K562 (cell line): ENCODE results near the gene MC1R. TPM values are rescaled to one million over a fixed set of nuclear protein-coding genes. Genes with fewer than 3 reads are reported as not detected.

Source experiments
- ATAC-seq: fragments of 200-7000 bp; cut with Tn5 transposase; 3 replicates; pipeline ENCODE4 v1.9.1; 2020; ENCODE audit warnings: moderate library complexity
- BruUV-seq: library from RNA; stranded (reverse); fragments of 400-500 nt; replicated peaks from 2 replicates; lab custom pipeline; 2021; lab: Mats Ljungman, UMichigan
- CTCF ChIA-PET: fragments of 300-600 bp; formaldehyde crosslinking; extraction: SDS; loops from one replicate; lab custom pipeline; 2021; ENCODE audit warnings: low intra/inter-chr PET ratio; lab: Yijun Ruan, JAX
- POLR2A ChIA-PET: fragments of 300-600, 350-650 bp; sonication (Branson Sonifier 250); formaldehyde crosslinking; extraction: SDS; loops from one replicate; lab custom pipeline; 2021; ENCODE audit warnings: antibody characterized with exemption, inconsistent platforms; lab: Yijun Ruan, JAX
- DNase-seq, 4 experiments: peaks; one replicate each; pipeline versions ENCODE4 v3.0.0 to v3.0.0-alpha.2; 2011 to 2018; ENCODE audit warnings: low spot score in 3 of 4, mixed read lengths in 3 of 4; ENCODE audit errors: extremely low read depth in 1 of 4
- FAIRE-seq: peaks from 2 replicates; lab custom pipeline; 2011; peaks lifted over from hg19 to GRCh38; lab: Jason Lieb, UNC
- H2AFZ ChIP-seq: 2 replicates; pipeline ENCODE4 v1.6.0; 2011; ENCODE audit warnings: low read depth, low read length, control low read depth, inconsistent platforms
- H3K27ac ChIP-seq: fragments of 200-600 bp; 3 replicates; pipeline ENCODE4 v1.8.0; 2011; ENCODE audit warnings: low read depth, mild to moderate bottlenecking, control low read depth, inconsistent platforms, low read length, moderate library complexity, mixed read lengths; ENCODE audit errors: extremely low read depth
- H3K27me3 ChIP-seq, 2 experiments: fragments of 300-600 bp in 1 of 2; 2 replicates in 1 of 2; 3 replicates in 1 of 2; pipeline versions ENCODE4 v1.6.0 to v1.8.0; 2011; ENCODE audit warnings: inconsistent platforms in 2 of 2, low read length in 2 of 2, mild to moderate bottlenecking in 1 of 2, mixed read lengths in 1 of 2, moderate library complexity in 1 of 2; ENCODE audit not compliant: control insufficient read depth in 2 of 2, insufficient read depth in 2 of 2
- H3K36me3 ChIP-seq: fragments of 300-600 bp; 3 replicates; pipeline ENCODE4 v1.8.0; 2011; ENCODE audit warnings: mild to moderate bottlenecking, low read length, inconsistent platforms; ENCODE audit not compliant: control insufficient read depth, insufficient read depth
- H3K4me1 ChIP-seq, 2 experiments: fragments of 200-600 bp in 1 of 2; replicated peaks in 1 of 2; 2 replicates in 1 of 2; 3 replicates in 1 of 2; pipeline versions ENCODE4 v1.5.1 to v1.8.0; 2011; ENCODE audit warnings: inconsistent platforms in 2 of 2, low read length in 2 of 2, mild to moderate bottlenecking in 1 of 2, mixed read lengths in 1 of 2, moderate library complexity in 1 of 2; ENCODE audit not compliant: control insufficient read depth in 2 of 2, insufficient read depth in 2 of 2
- H3K4me2 ChIP-seq: 2 replicates; pipeline ENCODE4 v1.6.1; 2011; ENCODE audit warnings: low read length, control low read depth, inconsistent platforms, mixed read lengths; ENCODE audit not compliant: insufficient read depth
- H3K4me3 ChIP-seq: fragments of 200-600 bp; sonication (generic), shearing (Covaris generic); 2 replicates; pipeline ENCODE4 v1.5.1; 2016; ENCODE audit warnings: control low read depth, inconsistent platforms
- H3K79me2 ChIP-seq: fragments of 200-600 bp; 3 replicates; pipeline ENCODE4 v1.8.0; 2011; ENCODE audit warnings: low read length, inconsistent platforms; ENCODE audit not compliant: control insufficient read depth, insufficient read depth
- H3K9ac ChIP-seq, 2 experiments: 2 replicates each; pipeline versions ENCODE4 v1.6.0 to v1.6.1; 2011; ENCODE audit warnings: low read depth in 2 of 2, low read length in 2 of 2, control low read depth in 1 of 2, inconsistent platforms in 1 of 2, mild to moderate bottlenecking in 1 of 2, mixed read lengths in 1 of 2; ENCODE audit not compliant: insufficient read depth in 1 of 2
- H3K9me1 ChIP-seq: one replicate; pipeline ENCODE4 v1.6.0; 2011; ENCODE audit warnings: inconsistent platforms, mild to moderate bottlenecking, low read length, moderate library complexity; ENCODE audit not compliant: control insufficient read depth, insufficient read depth
- H3K9me3 ChIP-seq: replicated peaks from 2 replicates; pipeline ENCODE4 v1.5.1; 2011; ENCODE audit warnings: low read depth, low read length, inconsistent platforms; ENCODE audit not compliant: control insufficient read depth, insufficient read depth
- H4K20me1 ChIP-seq: replicated peaks from 2 replicates; pipeline ENCODE4 v1.6.1; 2011; ENCODE audit warnings: low read length, inconsistent platforms, mixed read lengths; ENCODE audit not compliant: control insufficient read depth, insufficient read depth
- ARHGAP35 ChIP-seq: fragments of 450-650 bp; IDR thresholded peaks from 2 replicates; pipeline ENCODE4 v1.6.1; 2018; ENCODE audit not compliant: partially characterized antibody
- IRF2 ChIP-seq: sonication (generic); formaldehyde crosslinking; IDR thresholded peaks from 2 replicates; pipeline ENCODE4 v1.8.1; 2022; ENCODE audit warnings: mild to moderate bottlenecking, missing genetic modification reagents
- NEUROD1 ChIP-seq: fragments of 150-350 bp; IDR thresholded peaks from 2 replicates; pipeline ENCODE4 v1.6.1; 2014; ENCODE audit warnings: borderline replicate concordance, low read length, low read depth; ENCODE audit not compliant: partially characterized antibody
- NFE2 ChIP-seq: IDR thresholded peaks from 2 replicates; pipeline ENCODE4 v1.6.1; 2014; ENCODE audit warnings: antibody characterized with exemption, low read depth
- NRF1 ChIP-seq, 2 experiments: fragments of 450-650 bp; IDR thresholded peaks in 1 of 2; conservative IDR thresholded peaks in 1 of 2; 2 replicates each; pipeline ENCODE4 v1.6.1; 2014; ENCODE audit warnings: mild to moderate bottlenecking in 2 of 2
- POLR2A ChIP-seq: fragments of 450-650 bp; conservative IDR thresholded peaks from 2 replicates; pipeline ENCODE4 v1.6.1; 2016
- RBM22 ChIP-seq: fragments of 200-400 bp; formaldehyde crosslinking; IDR thresholded peaks from 2 replicates; pipeline ENCODE4 v1.6.1; 2018; ENCODE audit warnings: low read length, low read depth; ENCODE audit not compliant: poor library complexity, severe bottlenecking
- STAT6 ChIP-seq: sonication (generic); formaldehyde crosslinking; IDR thresholded peaks from 2 replicates; pipeline ENCODE4 v1.8.1; 2023; ENCODE audit warnings: mild to moderate bottlenecking, missing genetic modification reagents
- TFAP4 ChIP-seq: sonication (generic); formaldehyde crosslinking; IDR thresholded peaks from 2 replicates; pipeline ENCODE4 v1.8.0; 2022; ENCODE audit warnings: missing genetic modification reagents, mild to moderate bottlenecking, moderate library complexity, borderline replicate concordance
- ZBTB7A ChIP-seq: IDR thresholded peaks from 2 replicates; pipeline ENCODE4 v1.6.1; 2011; ENCODE audit warnings: low read depth, mild to moderate bottlenecking, low read length, moderate library complexity, borderline replicate concordance; ENCODE audit not compliant: control insufficient read depth
- ZNF583 ChIP-seq: fragments of 250-450 bp; sonication (Bioruptor Pico); IDR thresholded peaks from 2 replicates; pipeline ENCODE4 v1.4.0; 2020
- WGBS: fragments of 100-300 bp; shearing (Covaris generic); methylation state at CpG from one replicate; pipeline ENCODE4 v1.1.6; 2016; ENCODE audit warnings: low coverage, mixed read lengths; ENCODE audit not compliant: insufficient coverage; ENCODE audit errors: missing lambda C conversion rate; 5-methylcytosine and 5-hydroxymethylcytosine counted together
- in situ Hi-C: fragments of 300-500 bp; cut with MboI; formaldehyde crosslinking; loops from 4 replicates; pipeline ENCODE4 v1.15.0; 2018; ENCODE audit warnings: inconsistent platforms, mixed read lengths
- intact Hi-C: fragments of 100-400 bp; cut with micrococcal nuclease; formaldehyde crosslinking; loops from 2 replicates; pipeline ENCODE4 v1.14.2; 2022
- polyA plus RNA-seq, 8 experiments: library from polyadenylated mRNA; depleted of rRNA in 4 of 8; stranded (reverse) in 5 of 8; unstranded in 3 of 8; fragments of >200 nt; fragmentation: Nextera tagmentation in 2 of 8; fragmentation: Illumina TruSeq in 1 of 8; extraction: Ambion mirVana in 2 of 8; extraction: Trizol in 1 of 8; gene quantifications; 2 replicates each; pipeline versions ENCODE4 v1.2.1 to v1.2.3, GENCODE V29; 2011 to 2014; ENCODE audit warnings: inconsistent platforms in 1 of 8, missing spikeins in 1 of 8
- total RNA-seq, 7 experiments: library from RNA; depleted of rRNA in 6 of 7; stranded (reverse); fragments of >200 nt in 6 of 7; fragmentation: Illumina TruSeq in 2 of 7; extraction: Trizol in 2 of 7; gene quantifications; 2 replicates each; pipeline versions ENCODE4 v1.2.1 to v1.2.3, GENCODE V29; 2011 to 2021; ENCODE audit warnings: low replicate concordance in 1 of 7
- TF ChIP-seq, protein P1 (sequence below), 2 experiments: IDR thresholded peaks; 2 replicates each; pipeline ENCODE4 v1.6.1; 2012; ENCODE audit warnings: improper control_type of control experiment in 2 of 2, low read depth in 2 of 2, low read length in 2 of 2, borderline replicate concordance in 1 of 2
- TF ChIP-seq, protein P2 (sequence below): fragments of 250-450 bp; sonication (Bioruptor Pico); IDR thresholded peaks from 2 replicates; pipeline ENCODE4 v1.4.0; 2020; ENCODE audit warnings: mild to moderate bottlenecking

The MC1R gene
- total and polyA plus RNA-seq, 9 of the 15 experiments (the other 6 are each of a cell fraction or from before 2014, with no cell fraction given), result 0.14 to 5.3 (median 2.5) TPM; not detected in 1

DNA sequence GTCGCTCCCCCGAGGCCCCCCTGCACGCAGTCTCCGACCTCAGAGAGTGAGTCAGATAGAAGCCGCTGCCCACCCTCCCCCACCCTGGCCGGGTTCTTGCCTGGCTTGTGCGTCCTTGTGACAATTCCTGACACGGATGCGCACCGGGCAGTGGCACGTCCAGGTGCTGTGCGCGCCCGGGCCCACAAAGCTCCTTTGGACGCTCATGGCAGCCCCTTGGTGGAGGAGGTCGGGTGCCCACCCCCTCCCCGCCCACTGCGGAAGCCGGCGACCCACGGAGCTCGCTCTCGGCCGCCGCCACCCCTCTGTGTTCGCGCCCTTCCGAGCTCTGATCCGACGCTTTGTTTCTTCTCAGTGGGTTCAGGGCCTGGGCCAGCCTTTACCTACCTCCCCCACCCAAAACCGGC is 3.8 kb downstream of the MC1R start:
- DNase-seq (peak; percentile 53 to 94 (median 68)), ATAC-seq (peak; percentile 47), FAIRE-seq (no peak)
- H3K27ac ChIP-seq, result peak overlapping the region; percentile 92
- peak overlapping the region; percentile 82 for H2AFZ ChIP-seq
- 0 out of 2 replicates have a peak, but pooled peaks cover 12% of the 10 kb centered on the region for H4K20me1 ChIP-seq
- H3K79me2 ChIP-seq, result no peaks in the 10 kb centered on the region; the same call in 2 of the 3 replicates
- peaks cover 36 to 92% of the 10 kb centered on the region in 2 experiments for H3K4me1 ChIP-seq
- in situ Hi-C loops (no loop called here), intact Hi-C loops (loop anchor here (5.0 to 10.0 kb wide), 2 partner anchors 52 to 105 kb away; partner anchors contain the start of gene FANCA)
- H3K27me3 ChIP-seq, result no peaks in the 10 kb centered on the region
- H3K4me2 ChIP-seq, result peak overlapping the region; percentile 96
- H3K4me3 ChIP-seq, result peak overlapping the region; percentile 69
- POLR2A ChIA-PET, result interaction anchor here (0.6 to 2.9 kb wide), 12 partner anchors 11 to 680 kb away, joined by 3 to 19 read pairs (median 4); partner anchors contain the start of gene TCF25
- CTCF ChIA-PET, result no interaction called here
- no peaks in the 10 kb centered on the region for H3K9me1 ChIP-seq
- 2% methylated on average over 10 of the region's 31 CpGs for WGBS
- no TSS peak for BruUV-seq
- no peaks in the 10 kb centered on the region for H3K36me3 ChIP-seq
- no peaks in the 10 kb centered on the region for H3K9me3 ChIP-seq
- H3K9ac ChIP-seq, result peak overlapping the region; percentile 90 to 94
- TF ChIP-seq NFE2 (peak; percentile 19; the same call in 1 of the 2 replicates), NEUROD1 (peak; percentile 19), NRF1 (conservative IDR thresholded peaks at IDR 0.05 in 1 of 2, IDR thresholded peaks at IDR 0.05 in 1 of 2) (peak; percentile 56 to 60), IRF2 (no peak), STAT6 (CRISPR knock-in tag) (no peak), TFAP4 (CRISPR knock-in tag) (peak; percentile 34; the same call in 1 of the 2 replicates), ARHGAP35 (no peak), ZNF583 (CRISPR knock-in tag) (no peak), POLR2A (no peak), RBM22 (peak; percentile 13), ZBTB7A (peak; percentile 78)
- TF ChIP-seq, protein P1, sequence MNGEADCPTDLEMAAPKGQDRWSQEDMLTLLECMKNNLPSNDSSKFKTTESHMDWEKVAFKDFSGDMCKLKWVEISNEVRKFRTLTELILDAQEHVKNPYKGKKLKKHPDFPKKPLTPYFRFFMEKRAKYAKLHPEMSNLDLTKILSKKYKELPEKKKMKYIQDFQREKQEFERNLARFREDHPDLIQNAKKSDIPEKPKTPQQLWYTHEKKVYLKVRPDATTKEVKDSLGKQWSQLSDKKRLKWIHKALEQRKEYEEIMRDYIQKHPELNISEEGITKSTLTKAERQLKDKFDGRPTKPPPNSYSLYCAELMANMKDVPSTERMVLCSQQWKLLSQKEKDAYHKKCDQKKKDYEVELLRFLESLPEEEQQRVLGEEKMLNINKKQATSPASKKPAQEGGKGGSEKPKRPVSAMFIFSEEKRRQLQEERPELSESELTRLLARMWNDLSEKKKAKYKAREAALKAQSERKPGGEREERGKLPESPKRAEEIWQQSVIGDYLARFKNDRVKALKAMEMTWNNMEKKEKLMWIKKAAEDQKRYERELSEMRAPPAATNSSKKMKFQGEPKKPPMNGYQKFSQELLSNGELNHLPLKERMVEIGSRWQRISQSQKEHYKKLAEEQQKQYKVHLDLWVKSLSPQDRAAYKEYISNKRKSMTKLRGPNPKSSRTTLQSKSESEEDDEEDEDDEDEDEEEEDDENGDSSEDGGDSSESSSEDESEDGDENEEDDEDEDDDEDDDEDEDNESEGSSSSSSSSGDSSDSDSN (IDR thresholded peaks at IDR 0.05; ENCODE audit: borderline replicate concordance in 1 of 2, low read depth in 2 of 2, low read length in 2 of 2), result peak in 1 of 2 experiments; percentile 7; a peak in 1 of 4 replicates
- TF ChIP-seq, protein P2, sequence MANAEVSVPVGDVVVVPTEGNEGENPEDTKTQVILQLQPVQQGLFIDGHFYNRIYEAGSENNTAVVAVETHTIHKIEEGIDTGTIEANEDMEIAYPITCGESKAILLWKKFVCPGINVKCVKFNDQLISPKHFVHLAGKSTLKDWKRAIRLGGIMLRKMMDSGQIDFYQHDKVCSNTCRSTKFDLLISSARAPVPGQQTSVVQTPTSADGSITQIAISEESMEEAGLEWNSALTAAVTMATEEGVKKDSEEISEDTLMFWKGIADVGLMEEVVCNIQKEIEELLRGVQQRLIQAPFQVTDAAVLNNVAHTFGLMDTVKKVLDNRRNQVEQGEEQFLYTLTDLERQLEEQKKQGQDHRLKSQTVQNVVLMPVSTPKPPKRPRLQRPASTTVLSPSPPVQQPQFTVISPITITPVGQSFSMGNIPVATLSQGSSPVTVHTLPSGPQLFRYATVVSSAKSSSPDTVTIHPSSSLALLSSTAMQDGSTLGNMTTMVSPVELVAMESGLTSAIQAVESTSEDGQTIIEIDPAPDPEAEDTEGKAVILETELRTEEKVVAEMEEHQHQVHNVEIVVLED, result 0 out of 2 replicates have a peak, but pooled peaks have one; percentile 11
